Neural cell (in vitro differentiated cells): ENCODE results near the gene SYNGR2.

Experiments used
- EP300 ChIP-seq: fragments of 450-650 bp; conservative IDR thresholded peaks from 2 replicates; pipeline ENCODE4 v1.6.1; 2014; ENCODE audit warnings: antibody characterized with exemption, mild to moderate bottlenecking, moderate library complexity; ENCODE audit not compliant: poor library complexity, severe bottlenecking
- EZH2 ChIP-seq: fragments of 200-600, 300-800 bp; shearing (Covaris generic), sonication (generic); IDR thresholded peaks from 2 replicates; pipeline ENCODE4 v1.6.1; 2014; ENCODE audit warnings: antibody characterized with exemption, low read length, borderline replicate concordance, mild to moderate bottlenecking; ENCODE audit not compliant: insufficient read depth, poor library complexity, severe bottlenecking
- MXI1 ChIP-seq: fragments of 450-650 bp; conservative IDR thresholded peaks from 2 replicates; pipeline ENCODE4 v1.6.1; 2014; ENCODE audit warnings: antibody characterized with exemption, mild to moderate bottlenecking; ENCODE audit not compliant: poor library complexity, severe bottlenecking
- RAD21 ChIP-seq: fragments of 450-650 bp; conservative IDR thresholded peaks from 2 replicates; pipeline ENCODE4 v1.6.1; 2014; ENCODE audit warnings: antibody characterized with exemption, mild to moderate bottlenecking, moderate library complexity
- TF ChIP-seq, protein P1 (sequence below): fragments of 450-650 bp; IDR thresholded peaks from 2 replicates; pipeline ENCODE4 v1.5.1; 2014; ENCODE audit warnings: antibody characterized with exemption, mild to moderate bottlenecking, moderate library complexity; ENCODE audit not compliant: poor library complexity, severe bottlenecking
- TF ChIP-seq, protein P2 (sequence below): IDR thresholded peaks from 2 replicates; pipeline ENCODE4 v1.6.1; 2012; ENCODE audit warnings: borderline replicate concordance

DNA sequence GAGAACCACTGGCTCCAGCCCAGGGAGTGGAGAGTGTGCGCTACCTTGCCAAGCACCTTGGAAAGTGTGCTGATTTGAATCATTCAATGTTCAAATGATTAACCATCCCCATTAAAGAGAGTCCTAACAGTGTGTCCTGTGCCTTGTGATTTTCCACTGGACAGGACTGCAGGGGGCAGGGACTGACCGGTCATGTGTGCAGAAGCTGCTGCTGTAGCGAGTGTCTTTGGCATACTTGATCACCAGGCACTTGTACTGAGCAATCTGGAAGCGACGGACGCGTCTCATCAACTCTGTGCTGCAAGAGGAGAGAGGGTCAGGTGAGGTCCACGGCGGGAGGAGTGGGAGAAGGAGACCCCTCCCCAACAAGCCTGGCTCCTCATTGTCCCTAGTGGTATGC lies 16.5 kb downstream of the SYNGR2 start:
- TF ChIP-seq, protein P1, sequence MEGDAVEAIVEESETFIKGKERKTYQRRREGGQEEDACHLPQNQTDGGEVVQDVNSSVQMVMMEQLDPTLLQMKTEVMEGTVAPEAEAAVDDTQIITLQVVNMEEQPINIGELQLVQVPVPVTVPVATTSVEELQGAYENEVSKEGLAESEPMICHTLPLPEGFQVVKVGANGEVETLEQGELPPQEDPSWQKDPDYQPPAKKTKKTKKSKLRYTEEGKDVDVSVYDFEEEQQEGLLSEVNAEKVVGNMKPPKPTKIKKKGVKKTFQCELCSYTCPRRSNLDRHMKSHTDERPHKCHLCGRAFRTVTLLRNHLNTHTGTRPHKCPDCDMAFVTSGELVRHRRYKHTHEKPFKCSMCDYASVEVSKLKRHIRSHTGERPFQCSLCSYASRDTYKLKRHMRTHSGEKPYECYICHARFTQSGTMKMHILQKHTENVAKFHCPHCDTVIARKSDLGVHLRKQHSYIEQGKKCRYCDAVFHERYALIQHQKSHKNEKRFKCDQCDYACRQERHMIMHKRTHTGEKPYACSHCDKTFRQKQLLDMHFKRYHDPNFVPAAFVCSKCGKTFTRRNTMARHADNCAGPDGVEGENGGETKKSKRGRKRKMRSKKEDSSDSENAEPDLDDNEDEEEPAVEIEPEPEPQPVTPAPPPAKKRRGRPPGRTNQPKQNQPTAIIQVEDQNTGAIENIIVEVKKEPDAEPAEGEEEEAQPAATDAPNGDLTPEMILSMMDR: no peak
- TF ChIP-seq, protein P2, sequence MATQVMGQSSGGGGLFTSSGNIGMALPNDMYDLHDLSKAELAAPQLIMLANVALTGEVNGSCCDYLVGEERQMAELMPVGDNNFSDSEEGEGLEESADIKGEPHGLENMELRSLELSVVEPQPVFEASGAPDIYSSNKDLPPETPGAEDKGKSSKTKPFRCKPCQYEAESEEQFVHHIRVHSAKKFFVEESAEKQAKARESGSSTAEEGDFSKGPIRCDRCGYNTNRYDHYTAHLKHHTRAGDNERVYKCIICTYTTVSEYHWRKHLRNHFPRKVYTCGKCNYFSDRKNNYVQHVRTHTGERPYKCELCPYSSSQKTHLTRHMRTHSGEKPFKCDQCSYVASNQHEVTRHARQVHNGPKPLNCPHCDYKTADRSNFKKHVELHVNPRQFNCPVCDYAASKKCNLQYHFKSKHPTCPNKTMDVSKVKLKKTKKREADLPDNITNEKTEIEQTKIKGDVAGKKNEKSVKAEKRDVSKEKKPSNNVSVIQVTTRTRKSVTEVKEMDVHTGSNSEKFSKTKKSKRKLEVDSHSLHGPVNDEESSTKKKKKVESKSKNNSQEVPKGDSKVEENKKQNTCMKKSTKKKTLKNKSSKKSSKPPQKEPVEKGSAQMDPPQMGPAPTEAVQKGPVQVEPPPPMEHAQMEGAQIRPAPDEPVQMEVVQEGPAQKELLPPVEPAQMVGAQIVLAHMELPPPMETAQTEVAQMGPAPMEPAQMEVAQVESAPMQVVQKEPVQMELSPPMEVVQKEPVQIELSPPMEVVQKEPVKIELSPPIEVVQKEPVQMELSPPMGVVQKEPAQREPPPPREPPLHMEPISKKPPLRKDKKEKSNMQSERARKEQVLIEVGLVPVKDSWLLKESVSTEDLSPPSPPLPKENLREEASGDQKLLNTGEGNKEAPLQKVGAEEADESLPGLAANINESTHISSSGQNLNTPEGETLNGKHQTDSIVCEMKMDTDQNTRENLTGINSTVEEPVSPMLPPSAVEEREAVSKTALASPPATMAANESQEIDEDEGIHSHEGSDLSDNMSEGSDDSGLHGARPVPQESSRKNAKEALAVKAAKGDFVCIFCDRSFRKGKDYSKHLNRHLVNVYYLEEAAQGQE: no peak
- TF ChIP-seq EZH2: no peak
- no peak for TF ChIP-seq MXI1
- no peak for TF ChIP-seq RAD21
- TF ChIP-seq EP300: no peak
